Esophagus squamous epithelium (tissue), 5 donors: ENCODE measurements around the gene IFT122. TPM values are rescaled to one million over a fixed set of nuclear protein-coding genes. Genes with fewer than 3 reads are reported as not detected.

Experiments
- DNase-seq: peaks from one replicate; lab custom pipeline; 2025; lab: John Stamatoyannopoulos, UW
- H3K27ac ChIP-seq, 4 donors: fragments of 200-600 bp; sonication (generic); one replicate each; pipeline ENCODE4 v1.5.1; 2016 to 2019; ENCODE audit warnings: mild to moderate bottlenecking in 1 of 4
- H3K27me3 ChIP-seq, 4 donors: fragments of 200-600 bp; sonication (generic); 1 replicate in 3 of 4; 2 replicates in 1 of 4; pipeline versions ENCODE4 v1.5.1 to v1.6.0; 2017 to 2021; ENCODE audit warnings: antibody characterized with exemption in 1 of 4
- H3K36me3 ChIP-seq, 3 donors: fragments of 200-600 bp; sonication (generic); one replicate each; pipeline ENCODE4 v1.5.1; 2016 to 2019
- H3K4me1 ChIP-seq, 3 donors: fragments of 200-600 bp; sonication (generic); one replicate each; pipeline ENCODE4 v1.5.1; 2017 to 2019
- H3K4me3 ChIP-seq, 4 donors: fragments of 200-600 bp; sonication (generic); 1 replicate in 3 of 4; 2 replicates in 1 of 4; pipeline ENCODE4 v1.5.1; 2016 to 2019; ENCODE audit warnings: mild to moderate bottlenecking in 2 of 4, moderate library complexity in 1 of 4
- H3K9me3 ChIP-seq, 3 donors: fragments of 200-600 bp; sonication (generic); one replicate each; pipeline ENCODE4 v1.5.1; 2016 to 2019
- CTCF ChIP-seq, 6 experiments: fragments of 450-650 bp in 4 of 6; fragments of 200-600 bp in 2 of 6; sonication (generic) in 2 of 6; IDR thresholded peaks; one replicate each; pipeline ENCODE4 v1.5.1; 2016 to 2019; ENCODE audit warnings: antibody characterized with exemption in 6 of 6, mild to moderate bottlenecking in 4 of 6, moderate library complexity in 4 of 6
- POLR2A ChIP-seq, 4 donors: fragments of 450-650 bp; IDR thresholded peaks; one replicate each; pipeline ENCODE4 v1.6.1; 2017; ENCODE audit warnings: antibody characterized with exemption in 4 of 4, mild to moderate bottlenecking in 4 of 4, moderate library complexity in 3 of 4
- WGBS, 2 donors: methylation state at CpG; one replicate each; pipeline ENCODE4 v1.1.5; 2018; 5-methylcytosine and 5-hydroxymethylcytosine counted together
- intact Hi-C: fragments of 100-400 bp; cut with DNase I; formaldehyde crosslinking; loops from one replicate; pipeline ENCODE4 v1.15.0; 2022
- total RNA-seq, 4 donors: library from RNA; depleted of rRNA; stranded (reverse); fragments of >200 nt; gene quantifications; one replicate each; pipeline ENCODE4 v1.1.0, GENCODE V29; 2016
- donor health status: DM: yes; HTN: yes; CAD: no.

Gene IFT122
- total RNA-seq, 4 donors from 2014 or later: 6.0 to 26.5 (median 11.5) TPM

- no peak overlapping the region for H3K4me3 ChIP-seq
- no peak for DNase-seq
- peaks cover 0 to 85% (median 0%) of the 10 kb centered on the region in 3 donors for H3K36me3 ChIP-seq
- no peaks in the 10 kb centered on the region for H3K9me3 ChIP-seq
- H3K27me3 ChIP-seq: no peaks in the 10 kb centered on the region
- WGBS, 2 donors: 90 to 93% methylated on average over 8 of the region's 19 CpGs
- no peak for TF ChIP-seq POLR2A (IDR thresholded peaks at IDR 0.05)
- H3K27ac ChIP-seq: no peak overlapping the region
- peaks cover 14 to 84% (median 40%) of the 10 kb centered on the region in 3 donors for H3K4me1 ChIP-seq
- intact Hi-C loops: no loop called here
These were observed 122.8 kb downstream of the IFT122 start for GRCh38 chr3:129562803-129563202.

GRCh38 chr3:129563332-129563731 lies 123.3 kb downstream of the IFT122 start:
- Histone ChIP-seq H3K9me3 (no peaks in the 10 kb centered on the region), H3K27ac (peak overlapping the region in 3 of 4 donors; percentile 11 to 54 (median 29)), H3K4me3 (no peak overlapping the region), H3K36me3 (peaks cover 0 to 82% (median 0%) of the 10 kb centered on the region in 3 donors), H3K4me1 (peaks cover 13 to 80% (median 36%) of the 10 kb centered on the region in 3 donors), H3K27me3 (no peaks in the 10 kb centered on the region)
- intact Hi-C loops: no loop called here
- no peak for DNase-seq
- no peak for TF ChIP-seq POLR2A (IDR thresholded peaks at IDR 0.05)
- no peak for TF ChIP-seq CTCF (IDR thresholded peaks at IDR 0.05)
- WGBS, 2 donors: 80 to 90% methylated on average over 1 to 2 of the region's 12 CpGs

- 76 to 82% methylated on average over 5 to 6 of the region's 8 CpGs for WGBS, 2 donors
- Histone ChIP-seq H3K4me1 (peaks cover 13 to 73% (median 33%) of the 10 kb centered on the region in 3 donors), H3K36me3 (peaks cover 0 to 77% (median 0%) of the 10 kb centered on the region in 3 donors), H3K27ac (peak overlapping the region; percentile 11 to 54 (median 37)), H3K9me3 (no peaks in the 10 kb centered on the region), H3K27me3 (no peaks in the 10 kb centered on the region), H3K4me3 (no peak overlapping the region)
- no peak for TF ChIP-seq POLR2A (IDR thresholded peaks at IDR 0.05)
- intact Hi-C loops: no loop called here
- no peak for DNase-seq
These were observed 124.0 kb downstream of the IFT122 start for GRCh38 chr3:129563850-129564535.

GRCh38 chr3:129564981-129565644 lies 125.1 kb downstream of the IFT122 start:
- Histone ChIP-seq H3K4me1 (peaks cover 13 to 62% (median 28%) of the 10 kb centered on the region in 3 donors), H3K36me3 (peaks cover 0 to 77% (median 6%) of the 10 kb centered on the region in 3 donors), H3K27ac (peak overlapping the region in 2 of 4 donors; percentile 47 to 54), H3K27me3 (no peaks in the 10 kb centered on the region), H3K9me3 (no peaks in the 10 kb centered on the region), H3K4me3 (no peak overlapping the region)
- intact Hi-C loops: no loop called here
- DNase-seq: no peak
- TF ChIP-seq CTCF (IDR thresholded peaks at IDR 0.05): no peak
- no peak for TF ChIP-seq POLR2A (IDR thresholded peaks at IDR 0.05)
- 100% methylated on average over 2 to 4 of the region's 21 CpGs for WGBS, 2 donors

GRCh38 chr3:129565902-129566301 lies 125.9 kb downstream of the IFT122 start:
- WGBS, 2 donors: 87 to 100% methylated on average over 3 to 6 of the region's 7 CpGs
- intact Hi-C loops: no loop called here
- Histone ChIP-seq H3K9me3 (no peaks in the 10 kb centered on the region), H3K36me3 (peaks cover 0 to 81% (median 13%) of the 10 kb centered on the region in 3 donors), H3K4me1 (peaks cover 13 to 54% (median 25%) of the 10 kb centered on the region in 3 donors), H3K4me3 (no peak overlapping the region), H3K27me3 (no peaks in the 10 kb centered on the region), H3K27ac (no peak overlapping the region)
- no peak for DNase-seq
- TF ChIP-seq POLR2A (IDR thresholded peaks at IDR 0.05): no peak
- no peak for TF ChIP-seq CTCF (IDR thresholded peaks at IDR 0.05)
